ENCODE results near the gene PTPRN2. TPM values are rescaled to one million over a fixed set of nuclear protein-coding genes. Genes with fewer than 3 reads are reported as not detected.

PTPRN2 gene
- total and polyA plus RNA-seq, 2 of the 13 experiments (the other 11 are each of a cell fraction or from before 2014, with no cell fraction given), result 2.5 to 24.2 TPM

DNA sequence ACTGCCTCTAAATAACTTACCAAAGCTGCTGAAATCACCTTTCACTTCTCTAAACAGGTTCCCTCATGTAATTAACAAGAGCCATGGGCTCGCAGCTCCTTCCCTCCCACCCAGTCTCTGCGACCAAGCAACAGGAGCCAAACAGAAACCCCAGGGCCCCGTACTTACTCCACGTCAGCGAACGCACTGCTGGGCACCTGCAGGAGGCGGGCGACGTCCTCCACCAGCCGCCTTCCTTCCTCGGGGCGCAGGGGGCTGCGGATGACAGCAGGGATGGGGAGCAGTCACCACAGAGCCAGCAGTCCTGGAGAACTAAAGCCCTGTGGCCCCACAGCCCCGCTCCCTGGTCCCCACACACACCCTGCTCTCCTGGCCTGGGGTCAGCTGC lies 477.0 kb downstream of the PTPRN2 start:
- DNase-seq (ENCODE audit: low spot score), result no peak
- H3K9ac ChIP-seq (ENCODE audit: insufficient read depth, low read depth, low read length), result no peak overlapping the region
- H3K36me3 ChIP-seq (replicated peaks in 1 of 2; ENCODE audit: control insufficient read depth in 1 of 2, insufficient read depth in 2 of 2, low read length in 2 of 2), result peaks cover 0 to 7% of the 10 kb centered on the region in 2 experiments; a peak in 1 of 5 replicates
- H2AFZ ChIP-seq (ENCODE audit: low read length), result no peak overlapping the region
- ATAC-seq, result no peak; the same call in 2 of the 3 replicates
- ChIA-PET CTCF (ENCODE audit: low intra/inter-chr PET ratio, low total read pairs) (no interaction called here), POLR2A (no interaction called here)
- no peaks in the 10 kb centered on the region for H3K9me3 ChIP-seq (ENCODE audit: low read length)
- no peak overlapping the region for H3K4me3 ChIP-seq (replicated peaks in 1 of 3; ENCODE audit: insufficient read depth in 1 of 3, low read depth in 2 of 3, low read length in 3 of 3)
- 0 out of 2 replicates have a peak, but pooled peaks cover 3% of the 10 kb centered on the region for H4K20me1 ChIP-seq (ENCODE audit: insufficient read depth, low read length)
- intact Hi-C loops (cut with micrococcal nuclease; ENCODE audit: unreplicated experiment), result no loop called here
- no peak for FAIRE-seq
- in situ Hi-C loops (cut with HindIII; ENCODE audit: extremely low pct_ligation_motif_present, low pct_unique_long_range_greater_than_20kb), result no loop called here
- no peak overlapping the region for H3K27ac ChIP-seq (ENCODE audit: extremely low read length, insufficient read depth, low read length)
- H3K79me2 ChIP-seq (ENCODE audit: insufficient read depth, low read length), result no peaks in the 10 kb centered on the region
- no peaks in the 10 kb centered on the region for H3K27me3 ChIP-seq (ENCODE audit: control insufficient read depth in 1 of 2, insufficient read depth in 2 of 2, low read length in 2 of 2)
- TF ChIP-seq PRMT3 (CRISPR knock-in tag; IDR thresholded peaks at IDR 0.05; ENCODE audit: borderline replicate concordance, low read depth), result no peak
- TF ChIP-seq ZNF776 (CRISPR knock-in tag; IDR thresholded peaks at IDR 0.05), result no peak
- TF ChIP-seq, protein P1, sequence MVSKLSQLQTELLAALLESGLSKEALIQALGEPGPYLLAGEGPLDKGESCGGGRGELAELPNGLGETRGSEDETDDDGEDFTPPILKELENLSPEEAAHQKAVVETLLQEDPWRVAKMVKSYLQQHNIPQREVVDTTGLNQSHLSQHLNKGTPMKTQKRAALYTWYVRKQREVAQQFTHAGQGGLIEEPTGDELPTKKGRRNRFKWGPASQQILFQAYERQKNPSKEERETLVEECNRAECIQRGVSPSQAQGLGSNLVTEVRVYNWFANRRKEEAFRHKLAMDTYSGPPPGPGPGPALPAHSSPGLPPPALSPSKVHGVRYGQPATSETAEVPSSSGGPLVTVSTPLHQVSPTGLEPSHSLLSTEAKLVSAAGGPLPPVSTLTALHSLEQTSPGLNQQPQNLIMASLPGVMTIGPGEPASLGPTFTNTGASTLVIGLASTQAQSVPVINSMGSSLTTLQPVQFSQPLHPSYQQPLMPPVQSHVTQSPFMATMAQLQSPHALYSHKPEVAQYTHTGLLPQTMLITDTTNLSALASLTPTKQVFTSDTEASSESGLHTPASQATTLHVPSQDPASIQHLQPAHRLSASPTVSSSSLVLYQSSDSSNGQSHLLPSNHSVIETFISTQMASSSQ (IDR thresholded peaks at IDR 0.05; ENCODE audit: low read depth), result no peak
- TF ChIP-seq, protein P1 (CRISPR knock-in tag; IDR thresholded peaks at IDR 0.05; ENCODE audit: borderline replicate concordance), result no peak
- TF ChIP-seq THAP11 (CRISPR knock-in tag; IDR thresholded peaks at IDR 0.05), result no peak
- TF ChIP-seq MIER3 (CRISPR knock-in tag; IDR thresholded peaks at IDR 0.05; ENCODE audit: borderline replicate concordance), result no peak
- TF ChIP-seq, protein P2, sequence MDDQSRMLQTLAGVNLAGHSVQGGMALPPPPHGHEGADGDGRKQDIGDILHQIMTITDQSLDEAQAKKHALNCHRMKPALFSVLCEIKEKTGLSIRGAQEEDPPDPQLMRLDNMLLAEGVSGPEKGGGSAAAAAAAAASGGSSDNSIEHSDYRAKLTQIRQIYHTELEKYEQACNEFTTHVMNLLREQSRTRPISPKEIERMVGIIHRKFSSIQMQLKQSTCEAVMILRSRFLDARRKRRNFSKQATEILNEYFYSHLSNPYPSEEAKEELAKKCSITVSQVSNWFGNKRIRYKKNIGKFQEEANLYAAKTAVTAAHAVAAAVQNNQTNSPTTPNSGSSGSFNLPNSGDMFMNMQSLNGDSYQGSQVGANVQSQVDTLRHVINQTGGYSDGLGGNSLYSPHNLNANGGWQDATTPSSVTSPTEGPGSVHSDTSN (CRISPR knock-in tag; IDR thresholded peaks at IDR 0.05; ENCODE audit: borderline replicate concordance), result no peak
- no peak for TF ChIP-seq KLF12 (CRISPR knock-in tag; IDR thresholded peaks at IDR 0.05; ENCODE audit: borderline replicate concordance)
- TF ChIP-seq HDAC2 (CRISPR knock-in tag; IDR thresholded peaks at IDR 0.05), result no peak
- no peak for TF ChIP-seq ZNF350 (CRISPR knock-in tag; IDR thresholded peaks at IDR 0.05; ENCODE audit: borderline replicate concordance, low read depth)
- TF ChIP-seq, protein P3, sequence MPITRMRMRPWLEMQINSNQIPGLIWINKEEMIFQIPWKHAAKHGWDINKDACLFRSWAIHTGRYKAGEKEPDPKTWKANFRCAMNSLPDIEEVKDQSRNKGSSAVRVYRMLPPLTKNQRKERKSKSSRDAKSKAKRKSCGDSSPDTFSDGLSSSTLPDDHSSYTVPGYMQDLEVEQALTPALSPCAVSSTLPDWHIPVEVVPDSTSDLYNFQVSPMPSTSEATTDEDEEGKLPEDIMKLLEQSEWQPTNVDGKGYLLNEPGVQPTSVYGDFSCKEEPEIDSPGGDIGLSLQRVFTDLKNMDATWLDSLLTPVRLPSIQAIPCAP (CRISPR knock-in tag; IDR thresholded peaks at IDR 0.05; ENCODE audit: low read depth), result no peak
- TF ChIP-seq, protein P4, sequence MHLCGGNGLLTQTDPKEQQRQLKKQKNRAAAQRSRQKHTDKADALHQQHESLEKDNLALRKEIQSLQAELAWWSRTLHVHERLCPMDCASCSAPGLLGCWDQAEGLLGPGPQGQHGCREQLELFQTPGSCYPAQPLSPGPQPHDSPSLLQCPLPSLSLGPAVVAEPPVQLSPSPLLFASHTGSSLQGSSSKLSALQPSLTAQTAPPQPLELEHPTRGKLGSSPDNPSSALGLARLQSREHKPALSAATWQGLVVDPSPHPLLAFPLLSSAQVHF (CRISPR knock-in tag; IDR thresholded peaks at IDR 0.05), result no peak
- no peak for TF ChIP-seq ATM (IDR thresholded peaks at IDR 0.05; ENCODE audit: borderline replicate concordance)
- TF ChIP-seq CREB1 (IDR thresholded peaks at IDR 0.05), result no peak
- no peak for TF ChIP-seq CREB1 (CRISPR knock-in tag; IDR thresholded peaks at IDR 0.05)
- no peak for TF ChIP-seq ZNF850 (CRISPR knock-in tag; conservative IDR thresholded peaks at IDR 0.05)
- TF ChIP-seq ZNF432 (CRISPR knock-in tag; IDR thresholded peaks at IDR 0.05; ENCODE audit: borderline replicate concordance), result no peak
- TF ChIP-seq ESRRA (CRISPR knock-in tag; IDR thresholded peaks at IDR 0.05; ENCODE audit: low read depth), result no peak
- TF ChIP-seq POGZ (CRISPR knock-in tag; IDR thresholded peaks at IDR 0.05), result no peak
- 92% methylated on average over 13 of the region's 14 CpGs for WGBS (ENCODE audit: low lambda C conversion rate)
- no peak overlapping the region for H3K4me2 ChIP-seq (ENCODE audit: low read depth, low read length)
- H3K4me1 ChIP-seq (ENCODE audit: insufficient read depth, low read length), result peaks cover 14% of the 10 kb centered on the region
- no TSS peak for BruUV-seq (replicated peaks)
